Trophoblast cell (in vitro differentiated cells and primary cell): ENCODE results near the gene DUSP14.

Experiments used
- DNase-seq, 2 donors: peaks; one replicate each; pipeline ENCODE4 v3.0.0-alpha.2; 2016
- H2AFZ ChIP-seq: 2 replicates; pipeline ENCODE4 v1.6.1; 2013; ENCODE audit warnings: low read length, moderate library complexity, mild to moderate bottlenecking; ENCODE audit not compliant: insufficient read depth, poor library complexity
- H2AK5ac ChIP-seq: 2 replicates; pipeline ENCODE4 v1.6.1; 2013; ENCODE audit warnings: mild to moderate bottlenecking, low read length
- H2BK120ac ChIP-seq: 2 replicates; pipeline ENCODE4 v1.6.1; 2013; ENCODE audit warnings: low read length, mild to moderate bottlenecking, moderate library complexity; ENCODE audit not compliant: insufficient read depth, poor library complexity
- H2BK12ac ChIP-seq: 2 replicates; pipeline ENCODE4 v1.6.1; 2013; ENCODE audit warnings: mild to moderate bottlenecking, low read length, moderate library complexity
- H2BK5ac ChIP-seq: 2 replicates; pipeline ENCODE4 v1.6.1; 2013; ENCODE audit warnings: low read length, low read depth, moderate library complexity, mild to moderate bottlenecking; ENCODE audit not compliant: poor library complexity
- H3K14ac ChIP-seq: 2 replicates; pipeline ENCODE4 v1.6.1; 2013; ENCODE audit warnings: mild to moderate bottlenecking, low read length
- H3K18ac ChIP-seq: 2 replicates; pipeline ENCODE4 v1.6.1; 2013; ENCODE audit warnings: mild to moderate bottlenecking, low read length
- H3K23ac ChIP-seq: 2 replicates; pipeline ENCODE4 v1.6.1; 2013; ENCODE audit warnings: low read length
- H3K27ac ChIP-seq: 2 replicates; pipeline ENCODE4 v1.5.1; 2013; ENCODE audit warnings: low read depth, mild to moderate bottlenecking, inconsistent platforms, low read length, moderate library complexity
- H3K27me3 ChIP-seq: 2 replicates; pipeline ENCODE4 v1.6.1; 2013; ENCODE audit warnings: inconsistent platforms, mild to moderate bottlenecking, low read length, moderate library complexity; ENCODE audit not compliant: insufficient read depth
- H3K36me3 ChIP-seq, 2 experiments: 1 replicate in 1 of 2; 2 replicates in 1 of 2; pipeline ENCODE4 v1.6.1; 2013; ENCODE audit warnings: low read length in 2 of 2, mild to moderate bottlenecking in 2 of 2, moderate library complexity in 1 of 2; ENCODE audit not compliant: insufficient read depth in 2 of 2, control insufficient read depth in 1 of 2
- H3K4ac ChIP-seq: 2 replicates; pipeline ENCODE4 v1.6.1; 2013; ENCODE audit warnings: low read depth, mild to moderate bottlenecking, low read length, moderate library complexity
- H3K4me1 ChIP-seq, 2 experiments: 1 replicate in 1 of 2; 2 replicates in 1 of 2; pipeline ENCODE4 v1.6.1; 2013; ENCODE audit warnings: low read length in 2 of 2, mild to moderate bottlenecking in 2 of 2, moderate library complexity in 1 of 2; ENCODE audit not compliant: insufficient read depth in 2 of 2, control insufficient read depth in 1 of 2
- H3K4me2 ChIP-seq: 2 replicates; pipeline ENCODE4 v1.6.1; 2013; ENCODE audit warnings: inconsistent platforms, mild to moderate bottlenecking, low read length, moderate library complexity
- H3K4me3 ChIP-seq: 2 replicates; pipeline ENCODE4 v1.5.1; 2013; ENCODE audit warnings: mild to moderate bottlenecking, low read depth, low read length, inconsistent platforms
- H3K79me1 ChIP-seq: one replicate; pipeline ENCODE4 v1.6.1; 2013; ENCODE audit warnings: low read length
- H3K79me2 ChIP-seq: 2 replicates; pipeline ENCODE4 v1.6.1; 2013; ENCODE audit warnings: low read length, mild to moderate bottlenecking; ENCODE audit not compliant: control insufficient read depth, insufficient read depth, poor library complexity
- H3K9ac ChIP-seq: 2 replicates; pipeline ENCODE4 v1.6.1; 2013; ENCODE audit warnings: mild to moderate bottlenecking, low read length
- H3K9me3 ChIP-seq: 2 replicates; pipeline ENCODE4 v1.6.1; 2013; ENCODE audit warnings: low read depth, mild to moderate bottlenecking, control low read depth, inconsistent platforms, low read length; ENCODE audit not compliant: insufficient read depth
- H4K12ac ChIP-seq: 2 replicates; pipeline ENCODE4 v1.6.1; 2013; ENCODE audit warnings: low read depth, mild to moderate bottlenecking, low read length, moderate library complexity
- H4K8ac ChIP-seq: 2 replicates; pipeline ENCODE4 v1.6.1; 2013; ENCODE audit warnings: low read depth, mild to moderate bottlenecking, low read length, moderate library complexity
- H4K91ac ChIP-seq: one replicate; pipeline ENCODE4 v1.6.1; 2013; ENCODE audit warnings: low read depth, mild to moderate bottlenecking, low read length, moderate library complexity
- WGBS: extraction: QIAGEN DNeasy Blood & Tissue Kit; methylation state at CpG from one replicate; pipeline ENCODE4 v1.1.7; 2013; ENCODE audit warnings: missing lambda C conversion rate; ENCODE audit not compliant: insufficient read length, insufficient coverage; ENCODE audit errors: extremely low coverage; 5-methylcytosine and 5-hydroxymethylcytosine counted together

The DUSP14 gene

GRCh38 chr17:37516127-37516571 lies 26.5 kb downstream of the DUSP14 start:
- no peaks in the 10 kb centered on the region for H3K9me3 ChIP-seq
- no peak overlapping the region for H2AFZ ChIP-seq
- H4K12ac ChIP-seq, result no peak overlapping the region
- no peak overlapping the region for H4K8ac ChIP-seq
- no peaks in the 10 kb centered on the region for H3K79me2 ChIP-seq
- peak; percentile 43 to 85 for DNase-seq
- H2AK5ac ChIP-seq, result no peak overlapping the region
- H3K27me3 ChIP-seq, result no peaks in the 10 kb centered on the region
- no peaks in the 10 kb centered on the region for H3K4me1 ChIP-seq
- H4K91ac ChIP-seq, result no peak overlapping the region
- H3K18ac ChIP-seq, result no peak overlapping the region
- H3K27ac ChIP-seq, result no peak overlapping the region
- H3K9ac ChIP-seq, result no peak overlapping the region
- no peaks in the 10 kb centered on the region for H3K79me1 ChIP-seq
- H3K4me2 ChIP-seq, result no peak overlapping the region
- no peak overlapping the region for H3K14ac ChIP-seq
- no peak overlapping the region for H2BK5ac ChIP-seq
- H3K4me3 ChIP-seq, result no peak overlapping the region
- H3K23ac ChIP-seq, result no peak overlapping the region
- H2BK12ac ChIP-seq, result no peak overlapping the region
- peaks cover 27 to 44% of the 10 kb centered on the region in 2 experiments for H3K36me3 ChIP-seq
- no peak overlapping the region for H2BK120ac ChIP-seq
- no peak overlapping the region for H3K4ac ChIP-seq
- WGBS, result no CpG with 5 or more reads among the region's 6 CpGs

DNA sequence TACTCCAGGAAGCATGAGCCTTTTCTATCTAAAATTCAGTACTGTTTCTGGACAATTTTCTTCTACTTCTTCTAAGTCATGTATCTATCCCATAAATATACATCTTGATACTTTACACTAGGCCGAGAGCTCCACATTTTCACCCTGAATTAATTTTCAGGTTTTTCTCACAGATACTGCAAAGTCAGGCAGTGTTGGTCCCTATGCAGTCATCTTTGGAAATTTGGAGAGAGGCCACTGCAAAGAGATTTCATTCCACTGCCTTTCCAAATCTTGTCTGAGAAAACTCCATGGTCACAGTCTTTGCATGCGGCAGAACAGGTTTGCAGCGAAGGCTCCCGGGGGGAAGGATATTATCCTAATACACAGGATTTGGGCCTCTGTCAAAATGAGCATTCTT lies 28.2 kb downstream of the DUSP14 start:
- WGBS, result no CpG with 5 or more reads among the region's 4 CpGs
- no peak overlapping the region for H2BK120ac ChIP-seq
- H4K8ac ChIP-seq, result no peak overlapping the region
- H3K18ac ChIP-seq, result no peak overlapping the region
- H2BK5ac ChIP-seq, result no peak overlapping the region
- no peaks in the 10 kb centered on the region for H3K4me1 ChIP-seq
- no peaks in the 10 kb centered on the region for H3K79me1 ChIP-seq
- no peak overlapping the region for H2AFZ ChIP-seq
- no peak overlapping the region for H4K12ac ChIP-seq
- no peaks in the 10 kb centered on the region for H3K27me3 ChIP-seq
- no peak overlapping the region for H3K23ac ChIP-seq
- no peak overlapping the region for H3K9ac ChIP-seq
- H2AK5ac ChIP-seq, result no peak overlapping the region
- no peak overlapping the region for H3K4me3 ChIP-seq
- DNase-seq, result peak; percentile 2 to 10
- H3K79me2 ChIP-seq, result no peaks in the 10 kb centered on the region
- no peak overlapping the region for H2BK12ac ChIP-seq
- H3K27ac ChIP-seq, result no peak overlapping the region
- H3K4me2 ChIP-seq, result no peak overlapping the region
- no peaks in the 10 kb centered on the region for H3K9me3 ChIP-seq
- no peak overlapping the region for H3K4ac ChIP-seq
- H4K91ac ChIP-seq, result no peak overlapping the region
- peaks cover 22 to 35% of the 10 kb centered on the region in 2 experiments for H3K36me3 ChIP-seq
- no peak overlapping the region for H3K14ac ChIP-seq

DNA sequence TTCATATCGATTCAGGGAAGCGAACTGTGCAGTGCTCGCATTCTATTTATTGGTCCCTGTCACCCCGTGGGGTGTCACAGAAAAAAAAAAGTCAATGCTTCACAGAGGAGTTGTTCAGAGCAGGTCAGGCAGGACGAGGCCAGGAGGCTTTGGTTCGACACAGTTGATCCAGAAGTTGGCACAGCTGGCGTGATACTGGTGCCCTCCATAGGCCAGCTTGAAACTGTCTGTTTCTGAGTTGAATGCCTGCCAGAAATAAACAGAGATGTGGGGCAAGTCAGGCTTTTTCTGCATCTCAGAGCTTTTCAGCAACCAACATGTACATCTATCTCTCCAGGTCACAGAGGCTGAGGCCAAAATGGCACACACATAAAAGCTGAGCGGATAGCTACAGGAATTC lies 29.1 kb downstream of the DUSP14 start:
- Histone ChIP-seq H3K27me3 (no peaks in the 10 kb centered on the region), H3K14ac (no peak overlapping the region), H3K79me2 (no peaks in the 10 kb centered on the region), H3K4me2 (no peak overlapping the region), H2BK5ac (no peak overlapping the region), H2AK5ac (no peak overlapping the region), H2BK120ac (no peak overlapping the region), H3K4me3 (no peak overlapping the region), H4K12ac (no peak overlapping the region), H3K27ac (no peak overlapping the region), H3K18ac (no peak overlapping the region), H3K9ac (no peak overlapping the region), H3K36me3 (peaks cover 22 to 33% of the 10 kb centered on the region in 2 experiments), H3K79me1 (no peaks in the 10 kb centered on the region), H3K9me3 (no peaks in the 10 kb centered on the region), H2AFZ (no peak overlapping the region), H3K23ac (no peak overlapping the region), H3K4ac (no peak overlapping the region), H3K4me1 (no peaks in the 10 kb centered on the region), H4K91ac (no peak overlapping the region), H2BK12ac (no peak overlapping the region), H4K8ac (no peak overlapping the region)
- no peak for DNase-seq
- WGBS, result no CpG with 5 or more reads among the region's 8 CpGs

GRCh38 chr17:37519251-37519985 lies 29.7 kb downstream of the DUSP14 start:
- Histone ChIP-seq H2AK5ac (no peak overlapping the region), H3K14ac (no peak overlapping the region)

More at GRCh38 chr17:37519251-37519985, 29.7 kb downstream of the DUSP14 start:
- H3K79me2 ChIP-seq, result no peaks in the 10 kb centered on the region
- H2AFZ ChIP-seq, result no peak overlapping the region
- no peak overlapping the region for H3K9ac ChIP-seq
- H3K36me3 ChIP-seq, result peaks cover 22 to 35% of the 10 kb centered on the region in 2 experiments
- no peaks in the 10 kb centered on the region for H3K9me3 ChIP-seq
- no peaks in the 10 kb centered on the region for H3K4me1 ChIP-seq
- H3K4ac ChIP-seq, result no peak overlapping the region
- no peak overlapping the region for H3K4me2 ChIP-seq
- no peak for DNase-seq
- no peaks in the 10 kb centered on the region for H3K79me1 ChIP-seq
- no peak overlapping the region for H4K8ac ChIP-seq
- no peak overlapping the region for H4K12ac ChIP-seq
- WGBS, result no CpG with 5 or more reads among the region's 5 CpGs
- H3K23ac ChIP-seq, result no peak overlapping the region
- no peak overlapping the region for H3K4me3 ChIP-seq
- no peak overlapping the region for H2BK12ac ChIP-seq
- H4K91ac ChIP-seq, result no peak overlapping the region
- H3K27me3 ChIP-seq, result no peaks in the 10 kb centered on the region
- no peak overlapping the region for H2BK5ac ChIP-seq
- H2BK120ac ChIP-seq, result no peak overlapping the region
- H3K18ac ChIP-seq, result no peak overlapping the region
- H3K27ac ChIP-seq, result no peak overlapping the region
